ENCODE data around the gene GART. TPM values are rescaled to one million over a fixed set of nuclear protein-coding genes. Genes with fewer than 3 reads are reported as not detected.
A peak's percentile ranks its signal among the peaks of the same experiment; 100 is the strongest.

The GART gene
- total RNA-seq, 1 donor from 2014 or later: 55.8 TPM

DNA sequence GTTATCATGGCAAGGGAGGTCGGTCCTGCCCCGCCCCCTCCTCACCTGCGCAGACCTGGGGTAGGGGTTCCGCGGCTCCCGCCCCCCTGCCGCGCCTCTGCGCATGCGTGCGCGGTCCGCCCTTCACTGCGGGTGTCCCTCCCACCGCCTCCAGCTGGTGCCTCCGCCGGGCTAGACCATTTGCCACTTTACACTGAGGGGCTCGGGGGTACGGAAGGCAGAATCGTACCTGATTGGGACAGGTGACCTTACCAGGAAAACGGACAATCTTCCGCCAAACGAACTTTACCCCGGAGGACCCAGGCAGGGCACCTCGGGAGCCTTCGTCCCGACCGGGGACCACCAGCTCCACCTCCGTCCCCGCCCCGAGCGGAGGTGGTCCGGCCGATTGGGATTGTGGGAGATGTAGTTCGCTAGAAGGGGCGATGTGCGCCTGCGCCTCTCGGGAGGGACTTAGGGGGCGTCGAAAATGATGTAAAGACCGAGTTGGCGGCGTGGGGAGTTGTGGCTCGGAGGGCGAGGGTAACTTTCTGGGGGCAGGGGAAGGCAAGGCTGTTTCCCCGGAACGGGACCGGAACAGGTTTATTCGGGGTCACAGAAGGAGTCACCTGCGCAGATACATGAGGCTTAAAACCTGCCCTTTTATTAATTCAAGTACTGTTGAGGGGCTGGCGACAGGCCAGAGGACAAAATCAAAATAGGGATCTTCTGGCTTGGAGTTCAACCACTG, 50.4 kb downstream of the GART start, which contains the start of gene DNAJC28:
Gene DNAJC28 (minus strand): TSS at position 344 of the 730 bp plus-strand sequence. CDS start 2,323 bp downstream, outside the sequence.
- TF ChIP-seq, protein P1, sequence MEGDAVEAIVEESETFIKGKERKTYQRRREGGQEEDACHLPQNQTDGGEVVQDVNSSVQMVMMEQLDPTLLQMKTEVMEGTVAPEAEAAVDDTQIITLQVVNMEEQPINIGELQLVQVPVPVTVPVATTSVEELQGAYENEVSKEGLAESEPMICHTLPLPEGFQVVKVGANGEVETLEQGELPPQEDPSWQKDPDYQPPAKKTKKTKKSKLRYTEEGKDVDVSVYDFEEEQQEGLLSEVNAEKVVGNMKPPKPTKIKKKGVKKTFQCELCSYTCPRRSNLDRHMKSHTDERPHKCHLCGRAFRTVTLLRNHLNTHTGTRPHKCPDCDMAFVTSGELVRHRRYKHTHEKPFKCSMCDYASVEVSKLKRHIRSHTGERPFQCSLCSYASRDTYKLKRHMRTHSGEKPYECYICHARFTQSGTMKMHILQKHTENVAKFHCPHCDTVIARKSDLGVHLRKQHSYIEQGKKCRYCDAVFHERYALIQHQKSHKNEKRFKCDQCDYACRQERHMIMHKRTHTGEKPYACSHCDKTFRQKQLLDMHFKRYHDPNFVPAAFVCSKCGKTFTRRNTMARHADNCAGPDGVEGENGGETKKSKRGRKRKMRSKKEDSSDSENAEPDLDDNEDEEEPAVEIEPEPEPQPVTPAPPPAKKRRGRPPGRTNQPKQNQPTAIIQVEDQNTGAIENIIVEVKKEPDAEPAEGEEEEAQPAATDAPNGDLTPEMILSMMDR (IDR thresholded peaks at IDR 0.05): no peak
- Histone ChIP-seq H3K9me3 (no peaks in the 10 kb centered on the region), H3K4me1 (peaks cover 6% of the 10 kb centered on the region), H3K27me3 (no peaks in the 10 kb centered on the region), H3K4me3 (peak within 1 kb of the TSS; percentile 72), H3K27ac (peak within 1 kb of the TSS; percentile 73), H3K36me3 (no peaks in the 10 kb centered on the region)
- intact Hi-C loops (cut with DNase I): no loop called here
- peak; percentile 97 for DNase-seq
- peak; percentile 99 for ATAC-seq

DNA sequence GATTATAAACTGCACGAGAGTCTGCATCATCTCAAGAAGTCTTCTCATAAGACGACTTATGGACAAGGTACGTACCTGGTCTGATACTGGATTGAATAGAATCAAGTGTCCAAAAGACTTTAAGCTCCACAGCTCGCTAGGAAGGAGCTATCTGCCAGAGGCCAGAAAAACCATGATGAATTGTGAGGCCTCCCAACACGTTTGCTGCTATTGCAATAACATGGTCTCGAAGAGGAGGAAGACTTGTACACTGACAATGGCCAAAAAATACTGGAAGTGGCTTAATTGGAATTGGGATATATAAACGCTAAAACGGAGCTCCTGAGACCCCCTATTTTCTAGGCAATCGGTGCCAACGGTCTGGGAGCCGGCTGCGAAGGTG, 50.9 kb downstream of the GART start:
- TF ChIP-seq, protein P1 (IDR thresholded peaks at IDR 0.05): no peak
- Histone ChIP-seq H3K4me1 (peaks cover 6% of the 10 kb centered on the region), H3K27me3 (no peaks in the 10 kb centered on the region), H3K4me3 (peak overlapping the region; percentile 72), H3K36me3 (no peaks in the 10 kb centered on the region), H3K9me3 (no peaks in the 10 kb centered on the region), H3K27ac (peak overlapping the region; percentile 73)
- DNase-seq (no peak), ATAC-seq (no peak)
- intact Hi-C loops (cut with DNase I): no loop called here

DNA sequence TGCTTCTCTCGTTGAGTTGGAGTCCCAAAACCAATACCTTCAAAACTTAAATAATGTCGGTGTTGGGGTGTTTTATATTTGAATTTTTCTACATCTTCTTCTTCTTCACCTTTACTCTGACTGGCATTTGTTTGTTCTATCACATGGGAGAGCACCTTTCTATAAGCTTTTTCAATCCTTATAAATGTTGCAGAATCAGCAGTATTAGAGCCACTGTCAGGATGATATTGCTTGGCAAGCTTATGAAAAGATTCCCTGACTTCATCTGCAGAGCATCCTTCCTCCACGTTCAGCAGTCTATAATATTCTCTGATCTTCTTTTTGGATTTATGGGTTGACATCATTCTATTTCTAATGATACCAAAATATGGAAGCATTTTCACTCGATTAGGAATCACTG, 53.0 kb downstream of the GART start:
- DNase-seq: no peak
- no peak for ATAC-seq
- H3K27me3 ChIP-seq: no peaks in the 10 kb centered on the region
- peaks cover 6% of the 10 kb centered on the region for H3K4me1 ChIP-seq
- no peaks in the 10 kb centered on the region for H3K36me3 ChIP-seq
- TF ChIP-seq, protein P1 (IDR thresholded peaks at IDR 0.05): no peak
- H3K9me3 ChIP-seq: no peaks in the 10 kb centered on the region
- H3K4me3 ChIP-seq: no peak overlapping the region
- intact Hi-C loops (cut with DNase I): no loop called here
- H3K27ac ChIP-seq: no peak overlapping the region

DNA sequence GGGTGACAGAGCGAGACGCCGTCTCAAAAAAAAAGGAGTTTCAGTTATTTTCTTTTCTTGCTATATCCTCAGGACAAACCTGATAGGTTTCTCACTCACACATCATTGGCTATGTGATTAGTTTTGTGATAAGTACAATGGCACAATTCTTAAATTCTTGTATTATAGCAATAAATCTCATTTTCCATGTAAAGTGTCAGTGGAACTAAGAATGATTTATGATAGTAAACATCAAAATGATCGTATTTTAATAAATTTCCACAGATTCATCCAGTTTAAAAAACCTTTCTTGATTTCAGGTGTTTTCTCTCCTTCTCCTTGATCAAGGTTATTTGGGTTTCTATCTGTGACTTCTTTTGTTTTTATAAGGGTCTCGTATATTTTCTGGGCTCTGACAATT, 53.9 kb downstream of the GART start:
- H3K4me3 ChIP-seq: no peak overlapping the region
- peaks cover 6% of the 10 kb centered on the region for H3K4me1 ChIP-seq
- TF ChIP-seq, protein P1 (IDR thresholded peaks at IDR 0.05): no peak
- ATAC-seq: no peak
- H3K27me3 ChIP-seq: no peaks in the 10 kb centered on the region
- intact Hi-C loops (cut with DNase I): no loop called here
- H3K9me3 ChIP-seq: no peaks in the 10 kb centered on the region
- H3K27ac ChIP-seq: no peak overlapping the region
- DNase-seq: no peak
- H3K36me3 ChIP-seq: no peaks in the 10 kb centered on the region

DNA sequence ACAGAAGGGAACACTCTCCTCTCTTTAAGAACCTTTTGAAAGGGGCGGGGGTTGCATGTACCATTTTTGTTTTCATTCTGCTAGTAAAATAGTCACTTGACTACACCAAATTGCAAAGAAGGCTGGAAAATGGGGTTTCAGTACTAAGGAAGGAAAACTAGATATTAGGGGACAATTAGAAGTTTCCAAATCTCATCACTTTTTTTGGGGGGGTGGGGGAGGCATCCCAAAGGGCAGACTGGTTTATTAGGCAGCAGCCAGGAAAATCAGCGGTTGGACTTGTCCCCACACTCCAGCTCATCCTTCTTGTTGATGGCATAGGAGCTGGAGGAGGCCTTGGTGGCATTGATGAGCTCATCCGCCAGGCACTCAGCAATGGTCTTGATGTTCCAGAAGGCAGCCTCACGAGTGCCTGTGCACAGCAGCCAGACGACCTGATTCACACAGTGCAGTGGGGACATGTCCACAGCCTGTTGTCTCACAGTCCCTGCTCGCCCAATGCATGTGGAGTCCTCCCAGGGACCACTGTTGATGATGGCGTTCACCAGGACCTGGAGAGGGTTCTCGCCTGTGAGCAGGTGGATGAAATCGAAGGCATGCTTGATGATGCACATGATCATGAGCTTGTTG, 60.5 kb downstream of the GART start:
- ATAC-seq: no peak
- no peak for DNase-seq
- H3K27me3 ChIP-seq: no peaks in the 10 kb centered on the region
- H3K36me3 ChIP-seq: no peaks in the 10 kb centered on the region
- no peak overlapping the region for H3K27ac ChIP-seq
- peaks cover 18% of the 10 kb centered on the region for H3K4me1 ChIP-seq
- TF ChIP-seq, protein P1 (IDR thresholded peaks at IDR 0.05): no peak
- no peaks in the 10 kb centered on the region for H3K9me3 ChIP-seq
- H3K4me3 ChIP-seq: no peak overlapping the region
- intact Hi-C loops (cut with DNase I): no loop called here

Data from upper lobe of right lung (tissue), 1 donor.